NCI-H2029 treated with DMSO at 0.1 percent for 48 hours (cell line): ENCODE data around the gene TTC8.

Experiments
- DNase-seq: peaks from one replicate; lab custom pipeline; 2025; lab: John Stamatoyannopoulos, UW

TTC8 gene

DNA sequence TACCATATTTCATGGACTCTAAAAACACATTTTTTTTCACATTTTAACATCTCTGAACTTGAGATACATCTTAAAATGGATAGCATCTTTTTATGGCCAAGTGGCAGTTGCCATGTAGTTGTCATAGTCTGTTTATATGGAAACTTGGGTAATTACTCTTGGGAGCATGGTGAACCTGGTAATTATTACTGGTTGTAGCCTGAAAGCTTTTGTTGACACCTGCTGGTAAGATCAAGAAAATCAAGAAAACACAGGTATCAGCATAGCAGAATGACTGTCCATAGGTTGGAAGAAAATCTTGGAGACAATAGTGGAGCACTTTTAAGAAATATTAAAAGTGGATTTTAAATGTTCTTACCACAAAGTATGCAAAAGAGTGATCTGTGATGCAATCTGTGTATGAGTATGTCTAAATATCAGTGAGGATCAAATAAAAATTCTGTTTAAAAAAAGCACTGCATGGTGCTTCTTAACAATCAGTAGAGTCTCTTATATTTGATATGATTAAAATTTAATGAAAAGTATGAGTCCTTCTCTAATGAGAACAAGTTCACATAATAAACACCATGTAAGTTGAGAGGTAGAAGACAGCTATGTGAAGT is 44.2 kb downstream of the TTC8 start:
- DNase-seq: no peak

DNA sequence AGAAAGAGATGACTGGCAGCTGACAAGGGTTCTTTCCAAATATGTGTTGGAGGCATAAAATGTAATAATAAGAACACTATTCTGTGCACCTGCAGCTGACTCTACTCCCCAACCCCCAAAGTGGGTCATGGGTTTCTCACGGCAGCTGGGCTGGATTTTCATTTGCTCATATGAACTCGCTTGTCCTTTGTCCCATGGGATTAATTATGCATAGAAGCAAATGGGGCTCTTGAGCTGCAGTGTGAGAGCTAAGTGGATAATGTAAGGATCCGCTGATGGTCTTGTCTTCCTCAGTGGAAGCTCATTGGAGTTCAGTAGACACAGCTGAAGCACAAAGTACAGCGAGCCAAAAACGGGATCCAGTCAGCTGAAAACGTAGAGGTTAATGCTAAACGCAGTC is 46.3 kb downstream of the TTC8 start:
- no peak for DNase-seq

DNA sequence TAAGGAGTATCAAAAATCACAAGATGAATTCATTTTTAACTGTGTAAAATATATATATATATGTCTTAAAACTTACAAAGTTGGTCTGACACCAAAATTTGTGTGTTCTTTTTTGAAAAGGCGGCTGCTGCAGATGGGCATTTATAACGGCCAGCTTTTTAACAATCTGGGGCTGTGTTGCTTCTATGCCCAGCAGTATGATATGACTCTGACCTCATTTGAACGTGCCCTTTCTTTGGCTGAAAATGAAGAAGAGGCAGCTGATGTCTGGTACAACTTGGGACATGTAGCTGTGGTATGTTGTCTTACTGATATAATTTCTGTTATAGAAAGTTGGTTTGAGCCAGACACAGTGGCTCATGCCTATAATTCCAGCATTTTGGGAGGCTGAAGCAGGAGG is 47.0 kb downstream of the TTC8 start:
- no peak for DNase-seq

- DNase-seq: no peak
These were observed 48.5 kb downstream of the TTC8 start for GRCh38 chr14:88872976-88873375.

GRCh38 chr14:88877192-88877591 is 52.7 kb downstream of the TTC8 start:
- no peak for DNase-seq

GRCh38 chr14:88879022-88879421 is 54.6 kb downstream of the TTC8 start:
- no peak for DNase-seq

DNA sequence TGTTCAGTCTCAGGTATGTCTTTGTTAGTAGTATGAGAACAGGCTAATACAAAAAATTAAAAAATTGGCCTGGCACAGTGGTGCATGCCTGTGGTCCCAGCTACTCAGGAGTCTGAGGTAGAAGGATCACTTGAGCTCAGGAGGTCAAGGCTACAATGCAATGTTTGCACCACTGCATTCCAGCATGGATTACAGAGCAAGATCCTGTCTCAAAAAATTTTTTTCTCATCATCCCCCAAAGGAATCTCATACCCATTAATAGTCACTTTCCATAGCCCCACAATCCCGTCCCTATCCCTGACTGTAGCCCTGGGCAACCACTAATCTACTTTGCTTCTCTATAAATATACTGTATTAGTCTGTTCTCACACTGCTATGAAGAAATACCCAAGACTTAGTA is 57.8 kb downstream of the TTC8 start:
- DNase-seq: no peak

GRCh38 chr14:88895116-88895515 is 70.7 kb downstream of the TTC8 start:
- DNase-seq: no peak

DNA sequence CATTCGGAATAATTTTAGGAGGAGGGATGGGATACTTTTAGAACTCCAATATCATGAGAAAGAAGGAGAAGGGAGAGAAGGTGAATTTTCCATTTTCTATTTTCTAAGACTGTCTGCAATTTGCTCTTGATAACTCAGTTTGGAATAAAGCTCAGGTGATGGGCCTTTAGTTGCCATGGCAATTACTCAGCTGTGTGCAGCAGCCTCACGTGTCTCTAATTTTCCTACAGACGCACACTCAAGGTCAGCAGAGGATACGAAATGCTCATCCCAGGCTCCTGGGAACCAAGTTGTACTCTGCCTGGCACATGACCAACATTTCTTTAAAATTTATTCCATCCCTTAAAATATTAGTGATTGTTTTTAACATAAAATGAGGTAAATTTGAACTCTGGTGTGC is 76.7 kb downstream of the TTC8 start:
- DNase-seq: no peak

GRCh38 chr14:88901991-88902390 is 77.5 kb downstream of the TTC8 start:
- no peak for DNase-seq

GRCh38 chr14:88902850-88903249 is 78.4 kb downstream of the TTC8 start:
- DNase-seq: no peak

DNA sequence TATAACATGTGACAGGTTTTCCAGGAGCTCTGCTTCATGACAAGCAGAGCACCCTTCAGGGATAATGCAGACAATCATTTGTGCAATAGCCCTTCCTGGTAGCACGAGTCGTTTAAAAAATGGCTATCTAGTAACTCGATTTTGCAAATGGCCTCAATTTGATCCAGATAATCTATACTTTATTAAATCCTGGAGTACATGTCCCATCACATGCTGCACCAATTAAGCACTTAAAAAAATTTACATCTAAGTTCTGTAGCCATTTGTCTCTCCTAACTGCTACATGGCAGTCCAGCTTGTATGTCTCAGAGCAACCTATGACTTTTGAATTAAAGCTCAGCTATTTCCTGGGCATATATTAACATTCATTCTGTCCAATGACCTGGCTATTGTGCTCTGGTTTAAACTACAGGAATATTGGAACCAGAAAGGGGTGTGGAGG is 79.8 kb downstream of the TTC8 start:
- DNase-seq: no peak

DNA sequence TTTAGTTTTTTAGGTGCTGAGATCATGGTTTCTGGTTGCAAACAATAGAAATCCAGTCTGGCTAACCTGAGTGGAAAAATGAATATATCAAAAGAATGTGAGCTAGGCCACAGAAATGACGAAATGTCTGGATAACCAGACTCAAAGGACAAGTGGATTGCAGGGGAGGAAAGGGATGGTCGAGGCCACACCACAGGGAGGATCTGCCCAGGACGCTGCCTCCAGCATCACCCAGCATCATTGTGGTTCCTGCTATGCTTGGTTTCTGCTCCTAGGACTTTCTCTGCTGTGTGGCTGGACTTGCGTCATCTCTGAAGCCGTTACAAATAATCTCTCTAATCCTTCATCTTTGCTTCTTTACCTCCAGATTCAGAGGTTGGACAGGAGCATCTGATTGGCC is 80.4 kb downstream of the TTC8 start:
- no peak for DNase-seq

GRCh38 chr14:88908216-88908615 is 83.8 kb downstream of the TTC8 start:
- DNase-seq: no peak

DNA sequence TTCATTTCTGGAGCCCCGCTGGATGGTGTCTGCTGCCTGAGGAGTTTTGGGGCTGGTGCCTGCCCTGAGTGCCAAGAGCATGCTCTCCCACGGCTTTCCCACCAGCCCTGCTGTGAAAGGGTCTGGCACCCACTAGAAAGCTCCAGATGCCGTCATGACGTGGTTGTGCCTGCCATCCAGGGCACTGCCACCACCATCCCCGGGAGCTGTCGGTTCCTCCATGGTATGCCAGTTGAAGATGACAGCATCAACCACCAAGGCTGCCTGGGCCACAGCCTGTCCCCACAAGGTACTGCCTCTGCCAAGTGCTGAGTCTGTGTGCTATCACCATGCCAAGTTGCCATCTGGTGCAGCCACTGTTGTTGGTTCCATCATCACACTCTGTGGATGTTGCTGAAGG is 85.9 kb downstream of the TTC8 start:
- no peak for DNase-seq

GRCh38 chr14:88911809-88912208 is 87.4 kb downstream of the TTC8 start:
- no peak for DNase-seq

- no peak for DNase-seq
These were observed 90.5 kb downstream of the TTC8 start for GRCh38 chr14:88914956-88915355.

DNA sequence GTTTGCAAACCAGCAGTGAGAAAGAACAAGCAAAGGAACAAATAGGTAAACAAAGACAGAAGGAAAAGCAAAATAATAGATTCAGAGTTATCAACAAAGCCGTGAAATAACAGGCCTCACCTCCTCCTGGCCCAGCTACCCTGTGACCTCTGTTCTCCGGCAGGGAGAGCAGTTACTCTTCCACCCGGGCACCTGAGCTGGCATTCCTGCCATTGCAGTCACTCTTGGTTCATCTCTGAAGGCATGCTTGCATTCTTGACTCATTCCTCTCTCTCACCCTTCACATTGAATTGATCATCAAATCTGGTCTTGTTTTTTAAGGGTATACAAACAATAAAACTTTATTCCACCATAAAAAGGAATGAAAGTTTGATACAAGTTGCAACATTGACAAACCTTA is 95.1 kb downstream of the TTC8 start:
- no peak for DNase-seq
